IgD-negative memory B cell (primary cell): Measurements from ENCODE around the gene MACROD2. TPM values are rescaled to one million over a fixed set of nuclear protein-coding genes. Genes with fewer than 3 reads are reported as not detected.

Experiments used
- H3K27ac Mint-ChIP-seq, 3 donors: one replicate each; pipeline ENCODE4 v1.8.0; 2020 to 2022; ENCODE audit warnings: mild to moderate bottlenecking in 3 of 3, mixed read lengths in 3 of 3, moderate library complexity in 1 of 3
- H3K27me3 Mint-ChIP-seq: one replicate; pipeline ENCODE4 v1.8.0; 2021; ENCODE audit warnings: mixed read lengths
- H3K36me3 Mint-ChIP-seq: one replicate; pipeline ENCODE4 v1.8.0; 2020; ENCODE audit warnings: mild to moderate bottlenecking, mixed read lengths
- H3K4me1 Mint-ChIP-seq, 3 donors: one replicate each; pipeline ENCODE4 v1.8.0; 2020 to 2022; ENCODE audit warnings: mixed read lengths in 3 of 3, mild to moderate bottlenecking in 1 of 3
- H3K4me3 Mint-ChIP-seq, 4 donors: one replicate each; pipeline ENCODE4 v1.8.0; 2020 to 2022; ENCODE audit warnings: mild to moderate bottlenecking in 4 of 4, mixed read lengths in 4 of 4, moderate library complexity in 3 of 4
- H3K9me3 Mint-ChIP-seq, 3 donors: one replicate each; pipeline ENCODE4 v1.8.0; 2020 to 2021; ENCODE audit warnings: mixed read lengths in 3 of 3, mild to moderate bottlenecking in 1 of 3
- polyA plus RNA-seq: library from polyadenylated mRNA; unstranded; fragments of 300-500 nt; fragmentation: Illumina TruSeq; gene quantifications from one replicate; pipeline ENCODE4 v1.2.3, GENCODE V29; 2021

The MACROD2 gene
- polyA plus RNA-seq, 1 donor from 2014 or later = 1.3 TPM

GRCh38 chr20:14892782-14893181 is 897.5 kb downstream of the MACROD2 start:
- Mint-ChIP-seq H3K9me3 (peaks cover 0 to 3% (median 0%) of the 10 kb centered on the region in 3 donors), H3K36me3 (no peaks in the 10 kb centered on the region), H3K4me1 (no peaks in the 10 kb centered on the region), H3K27me3 (no peaks in the 10 kb centered on the region), H3K4me3 (no peak overlapping the region), H3K27ac (no peak overlapping the region)

- no peak overlapping the region for H3K4me3 Mint-ChIP-seq
- no peaks in the 10 kb centered on the region for H3K9me3 Mint-ChIP-seq
- H3K36me3 Mint-ChIP-seq = no peaks in the 10 kb centered on the region
- H3K27me3 Mint-ChIP-seq = no peaks in the 10 kb centered on the region
- H3K27ac Mint-ChIP-seq = no peak overlapping the region
- no peaks in the 10 kb centered on the region for H3K4me1 Mint-ChIP-seq
Observed at GRCh38 chr20:14896569-14896968, 901.3 kb downstream of the MACROD2 start.

DNA sequence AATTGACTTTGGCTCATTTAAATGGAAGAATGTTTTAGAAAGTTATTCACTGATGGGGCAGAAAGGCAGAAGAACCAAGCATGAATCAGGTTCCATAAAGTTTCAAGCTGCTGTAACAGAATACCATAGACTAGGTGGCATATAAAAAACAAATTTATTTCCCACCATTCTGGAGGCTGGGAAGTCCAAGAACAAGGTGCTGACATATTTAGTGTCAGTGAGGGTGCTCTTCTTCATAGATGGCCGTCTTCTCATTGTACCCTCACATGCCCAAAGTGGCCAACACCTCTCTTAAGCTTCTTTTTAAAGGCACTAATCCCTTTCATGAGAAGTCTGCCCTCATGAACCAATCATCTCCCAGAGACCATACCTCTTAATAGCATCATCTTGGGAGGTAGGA is 902.3 kb downstream of the MACROD2 start:
- H3K36me3 Mint-ChIP-seq = no peaks in the 10 kb centered on the region
- no peaks in the 10 kb centered on the region for H3K27me3 Mint-ChIP-seq
- H3K4me1 Mint-ChIP-seq = peaks cover 0 to 1% (median 0%) of the 10 kb centered on the region in 3 donors
- H3K9me3 Mint-ChIP-seq = peaks cover 0 to under 1% (median 0%) of the 10 kb centered on the region in 3 donors
- no peak overlapping the region for H3K4me3 Mint-ChIP-seq
- H3K27ac Mint-ChIP-seq = no peak overlapping the region

GRCh38 chr20:14902432-14903089 is 907.2 kb downstream of the MACROD2 start:
- H3K9me3 Mint-ChIP-seq = peaks cover 0 to 4% (median 0%) of the 10 kb centered on the region in 3 donors
- no peak overlapping the region for H3K4me3 Mint-ChIP-seq

DNA sequence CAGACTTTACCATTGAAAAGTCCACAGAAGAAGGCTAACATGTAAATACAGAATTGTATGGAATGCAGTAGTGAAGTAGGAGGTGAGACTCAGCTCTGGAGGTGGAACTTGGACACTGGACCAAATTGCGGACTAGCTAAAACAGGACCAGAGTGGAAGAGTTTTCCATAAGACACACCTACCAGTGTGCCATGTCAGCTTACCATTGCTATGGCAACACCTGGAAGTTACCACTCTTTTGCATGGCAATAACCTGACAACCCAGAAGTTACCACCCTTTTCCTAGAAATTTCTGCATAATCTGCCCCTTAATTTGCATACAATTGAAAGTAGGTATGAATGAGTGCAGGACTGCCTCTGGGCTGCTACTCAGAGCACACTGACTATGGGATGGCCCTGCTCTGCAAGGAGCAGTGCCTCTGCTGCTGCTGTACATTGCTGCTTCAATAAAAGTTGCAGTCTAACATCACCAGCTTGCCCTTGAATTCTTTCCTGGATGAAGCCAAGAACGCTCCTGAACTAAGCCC is 911.7 kb downstream of the MACROD2 start:
- H3K27ac Mint-ChIP-seq = no peak overlapping the region

More at GRCh38 chr20:14902432-14903089, 907.2 kb downstream of the MACROD2 start:
- Mint-ChIP-seq H3K4me1 (peaks cover 0 to 3% (median 0%) of the 10 kb centered on the region in 3 donors), H3K27me3 (peaks cover 3% of the 10 kb centered on the region), H3K36me3 (no peaks in the 10 kb centered on the region), H3K27ac (no peak overlapping the region)

DNA sequence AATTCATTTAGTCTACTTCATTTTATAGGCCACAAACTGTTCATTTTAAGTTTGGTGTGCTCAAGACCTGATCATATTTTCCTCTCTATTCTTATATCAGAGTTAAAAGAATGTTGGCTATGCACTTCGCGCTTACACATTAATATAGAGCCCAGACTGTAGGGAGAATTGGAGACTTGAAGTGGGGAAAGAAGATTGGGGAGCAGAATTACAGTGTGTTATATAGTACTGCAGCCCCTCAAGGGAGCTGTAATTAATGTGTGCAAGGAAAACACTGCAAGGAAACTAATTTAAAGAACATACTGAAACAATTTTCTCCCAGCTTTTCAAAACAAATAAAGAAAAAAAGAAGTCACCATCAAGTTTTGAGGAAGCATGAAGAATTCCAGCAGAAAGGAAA is 914.8 kb downstream of the MACROD2 start:
- Mint-ChIP-seq H3K4me1 (no peaks in the 10 kb centered on the region), H3K9me3 (peaks cover 0 to 3% (median 0%) of the 10 kb centered on the region in 3 donors), H3K4me3 (no peak overlapping the region), H3K27ac (no peak overlapping the region), H3K36me3 (no peaks in the 10 kb centered on the region), H3K27me3 (no peaks in the 10 kb centered on the region)

More for the DNA sequence above, 911.7 kb downstream of the MACROD2 start:
- H3K4me1 Mint-ChIP-seq = peaks cover 0 to 3% (median 0%) of the 10 kb centered on the region in 3 donors
- peaks cover 0 to 5% (median 0%) of the 10 kb centered on the region in 3 donors for H3K9me3 Mint-ChIP-seq
- no peaks in the 10 kb centered on the region for H3K36me3 Mint-ChIP-seq
- peaks cover 3% of the 10 kb centered on the region for H3K27me3 Mint-ChIP-seq
- H3K4me3 Mint-ChIP-seq = no peak overlapping the region

DNA sequence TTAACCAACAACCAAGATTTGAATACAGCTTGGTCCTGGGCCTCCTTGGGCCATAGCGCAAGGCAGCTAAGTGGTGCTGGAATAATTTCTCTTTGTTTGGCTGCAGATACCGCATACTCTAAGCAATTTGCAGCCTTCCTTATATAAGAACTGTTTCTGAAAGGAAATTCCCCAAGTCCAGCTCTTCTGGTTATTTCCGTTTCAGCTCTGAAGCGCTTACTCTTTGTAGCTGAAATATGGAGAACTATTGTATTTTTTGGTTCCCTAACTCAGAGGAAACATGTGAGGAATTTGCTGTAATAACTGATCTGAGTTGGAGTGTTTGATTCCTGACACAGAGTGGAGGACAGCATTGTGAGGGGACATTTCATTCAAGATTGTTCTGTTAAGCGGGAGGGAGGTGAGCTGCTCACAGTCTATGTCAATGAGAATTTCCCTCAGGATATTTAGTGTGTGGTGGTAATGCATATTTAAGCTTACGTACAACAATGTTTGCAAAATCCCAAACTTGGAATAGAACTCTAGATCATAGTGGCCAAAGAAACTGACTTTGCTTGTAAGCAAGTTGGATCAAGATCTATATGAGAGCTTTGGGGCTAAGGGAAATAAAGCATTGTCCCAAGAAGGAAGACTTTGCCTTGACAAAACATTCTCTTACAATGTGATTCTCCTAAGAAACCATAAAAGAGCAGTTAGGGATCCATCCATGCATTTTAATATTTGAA is 918.7 kb downstream of the MACROD2 start:
- no peak overlapping the region for H3K4me3 Mint-ChIP-seq
- peaks cover 5% of the 10 kb centered on the region for H3K27me3 Mint-ChIP-seq
- no peak overlapping the region for H3K27ac Mint-ChIP-seq

DNA sequence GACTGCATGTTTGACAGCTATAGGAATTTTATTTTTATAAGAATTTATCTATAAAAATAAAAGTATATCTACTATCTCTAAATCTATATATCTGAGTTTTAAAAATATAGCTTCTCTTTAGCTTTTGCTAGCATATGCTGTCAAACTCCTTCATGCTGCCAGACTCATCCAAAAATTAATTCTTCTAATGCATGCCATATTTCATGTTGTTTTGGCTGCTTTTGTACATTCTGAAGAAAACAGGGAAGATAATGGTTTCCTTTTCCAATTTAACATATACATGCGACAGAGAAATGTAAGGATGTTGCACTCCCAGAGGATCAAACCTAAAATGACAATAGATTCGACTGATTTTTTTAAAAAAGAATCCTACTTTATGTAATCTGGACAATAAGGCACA is 919.3 kb downstream of the MACROD2 start:
- Mint-ChIP-seq H3K4me1 (no peaks in the 10 kb centered on the region), H3K4me3 (no peak overlapping the region), H3K27ac (no peak overlapping the region), H3K9me3 (peaks cover 0 to 4% (median 0%) of the 10 kb centered on the region in 3 donors), H3K27me3 (peaks cover 7% of the 10 kb centered on the region), H3K36me3 (no peaks in the 10 kb centered on the region)

More for the DNA sequence above, 918.7 kb downstream of the MACROD2 start:
- H3K36me3 Mint-ChIP-seq = no peaks in the 10 kb centered on the region
- H3K4me1 Mint-ChIP-seq = no peaks in the 10 kb centered on the region
- H3K9me3 Mint-ChIP-seq = peaks cover 0 to 4% (median 0%) of the 10 kb centered on the region in 3 donors

- Mint-ChIP-seq H3K36me3 (no peaks in the 10 kb centered on the region), H3K9me3 (peaks cover 0 to 4% (median 0%) of the 10 kb centered on the region in 3 donors), H3K4me3 (no peak overlapping the region), H3K4me1 (no peaks in the 10 kb centered on the region), H3K27ac (no peak overlapping the region), H3K27me3 (peaks cover 9% of the 10 kb centered on the region)
Observed at GRCh38 chr20:14915356-14915755, 920.0 kb downstream of the MACROD2 start.

DNA sequence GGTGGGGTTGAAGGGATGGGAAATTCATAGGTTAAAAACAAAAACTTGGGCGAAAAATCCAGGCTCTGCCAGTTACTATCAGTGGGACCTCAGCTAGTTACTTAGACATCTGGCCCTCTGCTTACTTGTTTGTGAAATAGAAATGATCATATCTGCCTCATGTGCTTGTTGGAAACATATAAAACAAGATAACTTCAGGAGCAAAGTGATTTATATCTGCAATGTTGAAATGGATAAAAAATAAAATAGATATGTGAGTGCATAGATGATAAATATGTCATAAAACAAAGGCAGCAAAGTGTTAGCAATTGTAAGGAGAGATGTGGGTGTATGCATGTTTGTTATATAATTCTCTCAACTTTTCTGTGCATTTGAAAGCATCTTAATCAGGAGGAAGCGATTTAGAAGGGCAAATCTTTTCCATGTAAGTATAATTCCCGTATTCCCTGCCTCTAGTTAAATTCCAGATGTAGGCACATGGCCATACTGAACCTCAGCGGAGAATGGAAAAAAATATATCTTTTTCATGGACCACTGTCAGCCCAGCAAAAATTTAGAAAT is 921.1 kb downstream of the MACROD2 start:
- Mint-ChIP-seq H3K9me3 (peaks cover 0 to 4% (median 0%) of the 10 kb centered on the region in 3 donors), H3K27ac (peak overlapping the region in 1 of 3 donors; percentile 12), H3K4me1 (no peaks in the 10 kb centered on the region), H3K36me3 (no peaks in the 10 kb centered on the region), H3K27me3 (peaks cover 9% of the 10 kb centered on the region), H3K4me3 (no peak overlapping the region)

DNA sequence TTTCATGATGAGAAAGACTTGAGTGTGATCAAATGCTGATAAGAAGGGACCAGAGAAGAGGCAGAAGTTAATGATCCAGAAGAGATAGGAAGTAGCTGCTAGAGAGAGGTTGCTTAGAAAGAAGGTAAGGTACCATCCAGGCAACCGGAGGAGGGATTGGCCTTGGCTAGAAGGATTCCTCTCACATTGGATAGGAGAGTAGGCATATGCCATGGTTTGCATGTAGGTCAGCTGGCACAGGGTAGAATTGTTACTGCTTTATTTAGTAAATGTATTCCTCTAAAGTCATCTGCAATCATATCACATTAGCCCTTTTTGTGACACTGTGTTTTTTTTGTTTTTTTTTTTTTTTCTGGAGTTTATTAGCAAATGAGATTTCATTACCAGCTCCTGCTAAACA is 923.0 kb downstream of the MACROD2 start:
- Mint-ChIP-seq H3K9me3 (peaks cover 0 to 4% (median 0%) of the 10 kb centered on the region in 3 donors), H3K4me1 (no peaks in the 10 kb centered on the region), H3K4me3 (no peak overlapping the region), H3K27me3 (peaks cover 13% of the 10 kb centered on the region), H3K36me3 (no peaks in the 10 kb centered on the region), H3K27ac (no peak overlapping the region)

GRCh38 chr20:14918976-14919375 is 923.7 kb downstream of the MACROD2 start:
- H3K4me3 Mint-ChIP-seq = no peak overlapping the region
- no peaks in the 10 kb centered on the region for H3K36me3 Mint-ChIP-seq
- peaks cover 13% of the 10 kb centered on the region for H3K27me3 Mint-ChIP-seq
- no peak overlapping the region for H3K27ac Mint-ChIP-seq
- no peaks in the 10 kb centered on the region for H3K4me1 Mint-ChIP-seq
- H3K9me3 Mint-ChIP-seq = peaks cover 0 to 4% (median 0%) of the 10 kb centered on the region in 3 donors

DNA sequence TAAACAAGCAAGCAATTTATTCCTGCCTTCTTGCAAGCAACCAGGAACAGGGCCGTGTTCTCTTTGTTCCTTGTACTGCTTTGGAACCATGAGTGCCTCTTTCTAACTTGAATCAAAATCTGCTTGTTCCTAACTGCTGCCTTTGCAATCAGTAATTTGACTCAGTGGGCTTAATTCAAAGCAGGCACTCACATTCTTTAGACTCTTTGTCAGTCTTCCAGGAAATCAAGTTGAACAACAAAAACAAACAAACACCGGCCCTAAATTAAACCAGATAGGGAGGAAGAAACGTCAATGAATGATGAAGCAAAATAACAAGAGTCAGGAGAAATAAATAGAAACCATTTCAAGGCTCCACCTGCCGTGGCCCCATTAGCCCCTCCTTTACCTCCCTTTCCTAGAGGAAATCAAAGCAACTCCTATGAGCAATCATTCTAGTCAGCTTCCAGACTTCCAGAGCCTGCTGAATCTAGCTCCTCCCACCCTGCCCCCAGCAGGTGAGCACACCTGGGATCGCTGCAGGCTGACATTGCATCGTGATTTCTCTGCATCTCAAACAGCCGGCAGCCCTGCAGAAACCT is 924.3 kb downstream of the MACROD2 start:
- no peaks in the 10 kb centered on the region for H3K4me1 Mint-ChIP-seq
- no peaks in the 10 kb centered on the region for H3K36me3 Mint-ChIP-seq
- peaks cover 0 to 4% (median 0%) of the 10 kb centered on the region in 3 donors for H3K9me3 Mint-ChIP-seq
- no peak overlapping the region for H3K4me3 Mint-ChIP-seq
- H3K27me3 Mint-ChIP-seq = peaks cover 13% of the 10 kb centered on the region
- no peak overlapping the region for H3K27ac Mint-ChIP-seq

- no peaks in the 10 kb centered on the region for H3K4me1 Mint-ChIP-seq
- peaks cover 13% of the 10 kb centered on the region for H3K27me3 Mint-ChIP-seq
Observed at GRCh38 chr20:14921513-14921912, 926.2 kb downstream of the MACROD2 start.

More at GRCh38 chr20:14921513-14921912, 926.2 kb downstream of the MACROD2 start:
- Mint-ChIP-seq H3K9me3 (peaks cover 0 to 4% (median 0%) of the 10 kb centered on the region in 3 donors), H3K36me3 (no peaks in the 10 kb centered on the region), H3K27ac (no peak overlapping the region), H3K4me3 (no peak overlapping the region)
